K562 (cell line): ENCODE results near the gene PTPRM. TPM values are rescaled to one million over a fixed set of nuclear protein-coding genes. Genes with fewer than 3 reads are reported as not detected.

Experiments
- ATAC-seq: fragments of 200-7000 bp; cut with Tn5 transposase; 3 replicates; pipeline ENCODE4 v1.9.1; 2020; ENCODE audit warnings: moderate library complexity
- BruUV-seq: library from RNA; stranded (reverse); fragments of 400-500 nt; replicated peaks from 2 replicates; lab custom pipeline; 2021; lab: Mats Ljungman, UMichigan
- CTCF ChIA-PET: fragments of 300-600 bp; formaldehyde crosslinking; extraction: SDS; loops from one replicate; lab custom pipeline; 2021; ENCODE audit warnings: low intra/inter-chr PET ratio; lab: Yijun Ruan, JAX
- POLR2A ChIA-PET: fragments of 300-600, 350-650 bp; sonication (Branson Sonifier 250); formaldehyde crosslinking; extraction: SDS; loops from one replicate; lab custom pipeline; 2021; ENCODE audit warnings: antibody characterized with exemption, inconsistent platforms; lab: Yijun Ruan, JAX
- DNase-seq, 4 experiments: peaks; one replicate each; pipeline versions ENCODE4 v3.0.0 to v3.0.0-alpha.2; 2011 to 2018; ENCODE audit warnings: low spot score in 3 of 4, mixed read lengths in 3 of 4; ENCODE audit errors: extremely low read depth in 1 of 4
- FAIRE-seq: peaks from 2 replicates; lab custom pipeline; 2011; peaks lifted over from hg19 to GRCh38; lab: Jason Lieb, UNC
- H2AFZ ChIP-seq: 2 replicates; pipeline ENCODE4 v1.6.0; 2011; ENCODE audit warnings: low read depth, low read length, control low read depth, inconsistent platforms
- H3K27ac ChIP-seq: fragments of 200-600 bp; 3 replicates; pipeline ENCODE4 v1.8.0; 2011; ENCODE audit warnings: low read depth, mild to moderate bottlenecking, control low read depth, inconsistent platforms, low read length, moderate library complexity, mixed read lengths; ENCODE audit errors: extremely low read depth
- H3K27me3 ChIP-seq, 2 experiments: fragments of 300-600 bp in 1 of 2; 2 replicates in 1 of 2; 3 replicates in 1 of 2; pipeline versions ENCODE4 v1.6.0 to v1.8.0; 2011; ENCODE audit warnings: inconsistent platforms in 2 of 2, low read length in 2 of 2, mild to moderate bottlenecking in 1 of 2, mixed read lengths in 1 of 2, moderate library complexity in 1 of 2; ENCODE audit not compliant: control insufficient read depth in 2 of 2, insufficient read depth in 2 of 2
- H3K36me3 ChIP-seq: fragments of 300-600 bp; 3 replicates; pipeline ENCODE4 v1.8.0; 2011; ENCODE audit warnings: mild to moderate bottlenecking, low read length, inconsistent platforms; ENCODE audit not compliant: control insufficient read depth, insufficient read depth
- H3K4me1 ChIP-seq, 2 experiments: fragments of 200-600 bp in 1 of 2; replicated peaks in 1 of 2; 2 replicates in 1 of 2; 3 replicates in 1 of 2; pipeline versions ENCODE4 v1.5.1 to v1.8.0; 2011; ENCODE audit warnings: inconsistent platforms in 2 of 2, low read length in 2 of 2, mild to moderate bottlenecking in 1 of 2, mixed read lengths in 1 of 2, moderate library complexity in 1 of 2; ENCODE audit not compliant: control insufficient read depth in 2 of 2, insufficient read depth in 2 of 2
- H3K4me2 ChIP-seq: 2 replicates; pipeline ENCODE4 v1.6.1; 2011; ENCODE audit warnings: low read length, control low read depth, inconsistent platforms, mixed read lengths; ENCODE audit not compliant: insufficient read depth
- H3K4me3 ChIP-seq: fragments of 200-600 bp; sonication (generic), shearing (Covaris generic); 2 replicates; pipeline ENCODE4 v1.5.1; 2016; ENCODE audit warnings: control low read depth, inconsistent platforms
- H3K79me2 ChIP-seq: fragments of 200-600 bp; 3 replicates; pipeline ENCODE4 v1.8.0; 2011; ENCODE audit warnings: low read length, inconsistent platforms; ENCODE audit not compliant: control insufficient read depth, insufficient read depth
- H3K9ac ChIP-seq, 2 experiments: 2 replicates each; pipeline versions ENCODE4 v1.6.0 to v1.6.1; 2011; ENCODE audit warnings: low read depth in 2 of 2, low read length in 2 of 2, control low read depth in 1 of 2, inconsistent platforms in 1 of 2, mild to moderate bottlenecking in 1 of 2, mixed read lengths in 1 of 2; ENCODE audit not compliant: insufficient read depth in 1 of 2
- H3K9me1 ChIP-seq: one replicate; pipeline ENCODE4 v1.6.0; 2011; ENCODE audit warnings: inconsistent platforms, mild to moderate bottlenecking, low read length, moderate library complexity; ENCODE audit not compliant: control insufficient read depth, insufficient read depth
- H3K9me3 ChIP-seq: replicated peaks from 2 replicates; pipeline ENCODE4 v1.5.1; 2011; ENCODE audit warnings: low read depth, low read length, inconsistent platforms; ENCODE audit not compliant: control insufficient read depth, insufficient read depth
- H4K20me1 ChIP-seq: replicated peaks from 2 replicates; pipeline ENCODE4 v1.6.1; 2011; ENCODE audit warnings: low read length, inconsistent platforms, mixed read lengths; ENCODE audit not compliant: control insufficient read depth, insufficient read depth
- CHD1 ChIP-seq: fragments of 200-600 bp; sonication (generic); IDR thresholded peaks from one replicate; pipeline ENCODE4 v1.6.1; 2012; ENCODE audit warnings: mild to moderate bottlenecking, moderate library complexity, low read length, inconsistent platforms
- ETV1 ChIP-seq: fragments of 450-650 bp; conservative IDR thresholded peaks from 2 replicates; pipeline ENCODE4 v1.6.1; 2016; ENCODE audit warnings: missing genetic modification characterization, control low read depth, low read depth, missing compliant biosample characterization
- FUS ChIP-seq: fragments of 200-400 bp; formaldehyde crosslinking; optimal IDR thresholded peaks from 2 replicates; pipeline ENCODE3; 2017; ENCODE audit warnings: low read depth, low read length
- HOXB6 ChIP-seq: fragments of 250-450 bp; sonication (Bioruptor Pico); IDR thresholded peaks from 2 replicates; pipeline ENCODE4 v1.5.1; 2022; ENCODE audit warnings: mild to moderate bottlenecking, borderline replicate concordance
- MAFG ChIP-seq: fragments of 450-650 bp; conservative IDR thresholded peaks from 2 replicates; pipeline ENCODE4 v1.6.1; 2016; ENCODE audit warnings: missing genetic modification characterization, missing compliant biosample characterization
- RAD51 ChIP-seq: fragments of 450-650 bp; IDR thresholded peaks from 2 replicates; pipeline ENCODE4 v1.7.1; 2016; ENCODE audit warnings: low read depth, mild to moderate bottlenecking, borderline replicate concordance
- WHSC1 ChIP-seq: IDR thresholded peaks from one replicate; pipeline ENCODE4 v1.6.1; 2012; ENCODE audit warnings: low read length, control low read depth, inconsistent platforms
- ZFP30 ChIP-seq: fragments of 250-450 bp; sonication (Bioruptor Pico); IDR thresholded peaks from 2 replicates; pipeline ENCODE4 v1.8.0; 2022; ENCODE audit warnings: moderate library complexity, mild to moderate bottlenecking, inconsistent platforms, borderline replicate concordance
- ZNF146 ChIP-seq: IDR thresholded peaks from one replicate; pipeline ENCODE4 v1.6.1; 2018; ENCODE audit warnings: missing compliant biosample characterization; ENCODE audit not compliant: unreplicated experiment
- ZNF696 ChIP-seq: fragments of 250-450 bp; sonication (Bioruptor Pico); conservative IDR thresholded peaks from 2 replicates; pipeline ENCODE4 v1.4.0; 2020; ENCODE audit warnings: mild to moderate bottlenecking, moderate library complexity
- WGBS: fragments of 100-300 bp; shearing (Covaris generic); methylation state at CpG from one replicate; pipeline ENCODE4 v1.1.6; 2016; ENCODE audit warnings: low coverage, mixed read lengths; ENCODE audit not compliant: insufficient coverage; ENCODE audit errors: missing lambda C conversion rate; 5-methylcytosine and 5-hydroxymethylcytosine counted together
- in situ Hi-C: fragments of 300-500 bp; cut with MboI; formaldehyde crosslinking; loops from 4 replicates; pipeline ENCODE4 v1.15.0; 2018; ENCODE audit warnings: inconsistent platforms, mixed read lengths
- intact Hi-C: fragments of 100-400 bp; cut with micrococcal nuclease; formaldehyde crosslinking; loops from 2 replicates; pipeline ENCODE4 v1.14.2; 2022
- polyA plus RNA-seq, 8 experiments: library from polyadenylated mRNA; depleted of rRNA in 4 of 8; stranded (reverse) in 5 of 8; unstranded in 3 of 8; fragments of >200 nt; fragmentation: Nextera tagmentation in 2 of 8; fragmentation: Illumina TruSeq in 1 of 8; extraction: Ambion mirVana in 2 of 8; extraction: Trizol in 1 of 8; gene quantifications; 2 replicates each; pipeline versions ENCODE4 v1.2.1 to v1.2.3, GENCODE V29; 2011 to 2014; ENCODE audit warnings: inconsistent platforms in 1 of 8, missing spikeins in 1 of 8
- total RNA-seq, 7 experiments: library from RNA; depleted of rRNA in 6 of 7; stranded (reverse); fragments of >200 nt in 6 of 7; fragmentation: Illumina TruSeq in 2 of 7; extraction: Trizol in 2 of 7; gene quantifications; 2 replicates each; pipeline versions ENCODE4 v1.2.1 to v1.2.3, GENCODE V29; 2011 to 2021; ENCODE audit warnings: low replicate concordance in 1 of 7
- TF ChIP-seq, protein P1 (sequence below): fragments of 450-650 bp; formaldehyde crosslinking; IDR thresholded peaks from 2 replicates; pipeline ENCODE4 v1.4.0; 2020; ENCODE audit warnings: mild to moderate bottlenecking
- TF ChIP-seq, protein P2 (sequence below): fragments of 450-650 bp; IDR thresholded peaks from 2 replicates; pipeline ENCODE4 v1.7.0; 2016; ENCODE audit warnings: borderline replicate concordance
- TF ChIP-seq, protein P3 (sequence below): IDR thresholded peaks from 2 replicates; pipeline ENCODE4 v1.6.1; 2011; ENCODE audit not compliant: insufficient read length; ENCODE audit errors: extremely low read depth
- TF ChIP-seq, protein P4 (sequence below): fragments of 250-450 bp; sonication (Bioruptor Pico); IDR thresholded peaks from 2 replicates; pipeline ENCODE4 v1.5.1; 2021; ENCODE audit warnings: mild to moderate bottlenecking

The PTPRM gene
- total and polyA plus RNA-seq, 9 of the 15 experiments (the other 6 are each of a cell fraction or from before 2014, with no cell fraction given), result 0.03 to 0.16 (median 0.08) TPM; not detected in 3

DNA sequence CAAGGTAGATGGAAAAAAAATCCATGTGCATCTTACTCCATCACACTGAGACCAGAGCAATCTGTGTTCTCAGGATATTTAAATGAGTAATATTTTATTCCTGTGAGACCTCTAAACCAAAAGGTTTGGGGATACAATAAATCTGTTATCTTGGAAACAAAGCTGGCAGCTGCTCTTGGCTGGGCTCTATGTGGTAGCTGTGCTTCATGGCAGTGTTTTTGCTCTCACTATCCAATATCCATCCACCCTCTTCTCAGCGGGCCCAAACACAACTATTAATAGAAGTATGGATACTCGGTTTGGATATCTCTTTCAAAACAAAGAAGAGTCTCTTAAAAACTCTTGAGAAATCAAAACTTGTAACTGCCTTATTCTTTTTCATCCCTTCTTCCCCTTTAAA is 797.3 kb downstream of the PTPRM start:
- DNase-seq (no peak), ATAC-seq (no peak), FAIRE-seq (no peak)
- no peak overlapping the region for H3K9ac ChIP-seq
- no peaks in the 10 kb centered on the region for H4K20me1 ChIP-seq
- H3K36me3 ChIP-seq, result no peaks in the 10 kb centered on the region
- H3K4me2 ChIP-seq, result no peak overlapping the region
- no peaks in the 10 kb centered on the region for H3K9me1 ChIP-seq
- H3K4me1 ChIP-seq, result peaks cover 0 to 10% of the 10 kb centered on the region in 2 experiments; a peak in 2 of 5 replicates
- H3K27me3 ChIP-seq, result peaks cover 9 to 53% of the 10 kb centered on the region in 2 experiments
- no peaks in the 10 kb centered on the region for H3K9me3 ChIP-seq
- WGBS, result 0% methylated on average over 2 of the region's 2 CpGs
- in situ Hi-C loops, result no loop called here
- H2AFZ ChIP-seq, result no peak overlapping the region
- TF ChIP-seq ETV1 (tag), result no peak
- TF ChIP-seq, protein P1, sequence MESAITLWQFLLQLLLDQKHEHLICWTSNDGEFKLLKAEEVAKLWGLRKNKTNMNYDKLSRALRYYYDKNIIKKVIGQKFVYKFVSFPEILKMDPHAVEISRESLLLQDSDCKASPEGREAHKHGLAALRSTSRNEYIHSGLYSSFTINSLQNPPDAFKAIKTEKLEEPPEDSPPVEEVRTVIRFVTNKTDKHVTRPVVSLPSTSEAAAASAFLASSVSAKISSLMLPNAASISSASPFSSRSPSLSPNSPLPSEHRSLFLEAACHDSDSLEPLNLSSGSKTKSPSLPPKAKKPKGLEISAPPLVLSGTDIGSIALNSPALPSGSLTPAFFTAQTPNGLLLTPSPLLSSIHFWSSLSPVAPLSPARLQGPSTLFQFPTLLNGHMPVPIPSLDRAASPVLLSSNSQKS (CRISPR knock-in tag), result no peak
- no peak for TF ChIP-seq MAFG (tag)
- no peak for TF ChIP-seq ZNF146 (CRISPR knock-in tag)
- TF ChIP-seq, protein P2, sequence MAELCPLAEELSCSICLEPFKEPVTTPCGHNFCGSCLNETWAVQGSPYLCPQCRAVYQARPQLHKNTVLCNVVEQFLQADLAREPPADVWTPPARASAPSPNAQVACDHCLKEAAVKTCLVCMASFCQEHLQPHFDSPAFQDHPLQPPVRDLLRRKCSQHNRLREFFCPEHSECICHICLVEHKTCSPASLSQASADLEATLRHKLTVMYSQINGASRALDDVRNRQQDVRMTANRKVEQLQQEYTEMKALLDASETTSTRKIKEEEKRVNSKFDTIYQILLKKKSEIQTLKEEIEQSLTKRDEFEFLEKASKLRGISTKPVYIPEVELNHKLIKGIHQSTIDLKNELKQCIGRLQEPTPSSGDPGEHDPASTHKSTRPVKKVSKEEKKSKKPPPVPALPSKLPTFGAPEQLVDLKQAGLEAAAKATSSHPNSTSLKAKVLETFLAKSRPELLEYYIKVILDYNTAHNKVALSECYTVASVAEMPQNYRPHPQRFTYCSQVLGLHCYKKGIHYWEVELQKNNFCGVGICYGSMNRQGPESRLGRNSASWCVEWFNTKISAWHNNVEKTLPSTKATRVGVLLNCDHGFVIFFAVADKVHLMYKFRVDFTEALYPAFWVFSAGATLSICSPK, result no peak
- TF ChIP-seq FUS, result no peak
- no peak for TF ChIP-seq HOXB6
- no peak for TF ChIP-seq CHD1
- TF ChIP-seq, protein P3, sequence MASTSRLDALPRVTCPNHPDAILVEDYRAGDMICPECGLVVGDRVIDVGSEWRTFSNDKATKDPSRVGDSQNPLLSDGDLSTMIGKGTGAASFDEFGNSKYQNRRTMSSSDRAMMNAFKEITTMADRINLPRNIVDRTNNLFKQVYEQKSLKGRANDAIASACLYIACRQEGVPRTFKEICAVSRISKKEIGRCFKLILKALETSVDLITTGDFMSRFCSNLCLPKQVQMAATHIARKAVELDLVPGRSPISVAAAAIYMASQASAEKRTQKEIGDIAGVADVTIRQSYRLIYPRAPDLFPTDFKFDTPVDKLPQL, result no peak
- no peak for TF ChIP-seq ZNF696 (CRISPR knock-in tag)
- TF ChIP-seq, protein P4, sequence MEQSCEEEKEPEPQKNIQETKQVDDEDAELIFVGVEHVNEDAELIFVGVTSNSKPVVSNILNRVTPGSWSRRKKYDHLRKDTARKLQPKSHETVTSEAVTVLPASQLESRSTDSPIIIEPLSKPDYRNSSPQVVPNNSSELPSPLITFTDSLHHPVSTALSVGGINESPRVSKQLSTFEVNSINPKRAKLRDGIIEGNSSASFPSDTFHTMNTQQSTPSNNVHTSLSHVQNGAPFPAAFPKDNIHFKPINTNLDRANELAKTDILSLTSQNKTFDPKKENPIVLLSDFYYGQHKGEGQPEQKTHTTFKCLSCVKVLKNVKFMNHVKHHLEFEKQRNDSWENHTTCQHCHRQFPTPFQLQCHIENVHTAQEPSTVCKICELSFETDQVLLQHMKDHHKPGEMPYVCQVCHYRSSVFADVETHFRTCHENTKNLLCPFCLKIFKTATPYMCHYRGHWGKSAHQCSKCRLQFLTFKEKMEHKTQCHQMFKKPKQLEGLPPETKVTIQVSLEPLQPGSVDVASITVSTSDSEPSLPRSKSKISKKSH (CRISPR knock-in tag), result no peak
- no peak for TF ChIP-seq WHSC1
- TF ChIP-seq ZFP30 (CRISPR knock-in tag), result no peak
- TF ChIP-seq RAD51, result no peak
- H3K4me3 ChIP-seq, result no peak overlapping the region
- H3K27ac ChIP-seq, result no peak overlapping the region
- ChIA-PET POLR2A (no interaction called here), CTCF (no interaction called here)
- BruUV-seq, result no TSS peak
- H3K79me2 ChIP-seq, result no peaks in the 10 kb centered on the region
- intact Hi-C loops, result no loop called here
